Colonic mucosa (tissue), 4 donors: Measurements from ENCODE around the gene ANKRD12. TPM values are rescaled to one million over a fixed set of nuclear protein-coding genes. Genes with fewer than 3 reads are reported as not detected.

ENCODE experiments used
- DNase-seq: peaks from one replicate; pipeline ENCODE4 v3.0.0-alpha.2; 2020
- H3K27ac ChIP-seq: fragments of 200-600 bp; one replicate; pipeline ENCODE4 v1.8.0; 2021
- H3K27me3 ChIP-seq: fragments of 200-600 bp; one replicate; pipeline ENCODE4 v1.8.0; 2021
- H3K36me3 ChIP-seq: fragments of 200-600 bp; one replicate; pipeline ENCODE4 v1.8.0; 2021
- H3K4me1 ChIP-seq: fragments of 200-600 bp; one replicate; pipeline ENCODE4 v1.8.0; 2021; ENCODE audit warnings: mild to moderate bottlenecking
- H3K4me3 ChIP-seq: fragments of 200-600 bp; one replicate; pipeline ENCODE4 v1.8.0; 2021
- H3K9ac ChIP-seq, 2 donors: one replicate each; pipeline ENCODE4 v1.7.0; 2013; ENCODE audit warnings: control low read depth in 2 of 2, low read depth in 2 of 2, low read length in 2 of 2
- H3K9me3 ChIP-seq: fragments of 200-600 bp; one replicate; pipeline ENCODE4 v1.8.0; 2021
- intact Hi-C: fragments of 100-400 bp; cut with DNase I; formaldehyde crosslinking; loops from one replicate; pipeline ENCODE4 v1.14.1; 2022
- total RNA-seq, 2 donors: library from RNA; stranded (reverse); fragmentation: NEBNext Ultra II Directional in 1 of 2; extraction: Animal tissue kit (Norgen Biotek cat#: 25700) in 1 of 2; gene quantifications; one replicate each; pipeline ENCODE4 v1.2.1, GENCODE V29; 2021
- TF ChIP-seq, protein P1 (sequence below): fragments of 200-600 bp; IDR thresholded peaks from one replicate; pipeline ENCODE4 v1.8.0; 2022; ENCODE audit warnings: antibody characterized with exemption, mild to moderate bottlenecking
- donor health status: healthy.
- donor health status: DM: no; HTN: no; CAD: no.
- donor health status: DM: no; HTN: no; CAD: no.

Gene ANKRD12
- total RNA-seq, 2 donors from 2014 or later, result 27.9 to 55.7 TPM

DNA sequence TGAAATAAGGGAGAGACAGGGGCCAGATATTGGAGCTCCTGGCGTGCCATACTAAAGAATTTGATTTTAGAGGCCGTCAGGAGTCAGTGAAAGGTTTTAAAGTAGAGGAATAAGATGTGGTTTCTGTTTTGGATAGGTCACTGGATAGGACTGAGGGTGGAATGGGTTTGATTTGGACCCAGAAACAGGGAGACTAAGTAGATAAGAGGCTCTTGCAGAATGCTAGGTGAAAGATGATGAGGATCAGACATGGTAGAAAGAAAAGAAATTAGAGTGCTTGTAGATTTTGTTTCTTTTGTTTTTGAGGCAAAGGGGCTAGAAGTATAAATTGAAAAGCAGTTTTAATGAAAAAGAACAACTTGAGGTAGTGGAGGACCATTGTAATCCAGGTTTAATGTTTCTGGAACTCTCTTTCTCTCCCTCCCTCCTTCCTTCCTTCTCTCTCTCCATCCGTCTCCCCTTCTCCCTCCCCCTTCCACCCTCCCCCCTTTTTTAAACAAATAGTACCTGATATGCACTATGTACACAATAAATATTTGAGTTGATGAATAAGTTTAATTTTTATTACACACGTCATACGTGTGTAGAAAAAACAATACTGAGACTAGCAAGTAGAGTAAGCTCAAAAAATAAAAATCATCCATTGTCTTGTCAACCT lies 32.2 kb upstream of the ANKRD12 start:
- intact Hi-C loops, result loop anchor here (5.0 kb wide), 1 partner anchor 33 kb away; the partner anchor contains the start of gene ANKRD12
- no peak for DNase-seq
- H3K27me3 ChIP-seq, result no peaks in the 10 kb centered on the region
- H3K4me3 ChIP-seq, result peak overlapping the region; percentile 54
- no peaks in the 10 kb centered on the region for H3K9me3 ChIP-seq
- TF ChIP-seq, protein P1, sequence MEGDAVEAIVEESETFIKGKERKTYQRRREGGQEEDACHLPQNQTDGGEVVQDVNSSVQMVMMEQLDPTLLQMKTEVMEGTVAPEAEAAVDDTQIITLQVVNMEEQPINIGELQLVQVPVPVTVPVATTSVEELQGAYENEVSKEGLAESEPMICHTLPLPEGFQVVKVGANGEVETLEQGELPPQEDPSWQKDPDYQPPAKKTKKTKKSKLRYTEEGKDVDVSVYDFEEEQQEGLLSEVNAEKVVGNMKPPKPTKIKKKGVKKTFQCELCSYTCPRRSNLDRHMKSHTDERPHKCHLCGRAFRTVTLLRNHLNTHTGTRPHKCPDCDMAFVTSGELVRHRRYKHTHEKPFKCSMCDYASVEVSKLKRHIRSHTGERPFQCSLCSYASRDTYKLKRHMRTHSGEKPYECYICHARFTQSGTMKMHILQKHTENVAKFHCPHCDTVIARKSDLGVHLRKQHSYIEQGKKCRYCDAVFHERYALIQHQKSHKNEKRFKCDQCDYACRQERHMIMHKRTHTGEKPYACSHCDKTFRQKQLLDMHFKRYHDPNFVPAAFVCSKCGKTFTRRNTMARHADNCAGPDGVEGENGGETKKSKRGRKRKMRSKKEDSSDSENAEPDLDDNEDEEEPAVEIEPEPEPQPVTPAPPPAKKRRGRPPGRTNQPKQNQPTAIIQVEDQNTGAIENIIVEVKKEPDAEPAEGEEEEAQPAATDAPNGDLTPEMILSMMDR, result no peak
- H3K27ac ChIP-seq, result peak overlapping the region; percentile 94
- no peaks in the 10 kb centered on the region for H3K36me3 ChIP-seq
- H3K4me1 ChIP-seq, result peaks cover 15% of the 10 kb centered on the region
- peak overlapping the region; percentile 65 to 97 for H3K9ac ChIP-seq

DNA sequence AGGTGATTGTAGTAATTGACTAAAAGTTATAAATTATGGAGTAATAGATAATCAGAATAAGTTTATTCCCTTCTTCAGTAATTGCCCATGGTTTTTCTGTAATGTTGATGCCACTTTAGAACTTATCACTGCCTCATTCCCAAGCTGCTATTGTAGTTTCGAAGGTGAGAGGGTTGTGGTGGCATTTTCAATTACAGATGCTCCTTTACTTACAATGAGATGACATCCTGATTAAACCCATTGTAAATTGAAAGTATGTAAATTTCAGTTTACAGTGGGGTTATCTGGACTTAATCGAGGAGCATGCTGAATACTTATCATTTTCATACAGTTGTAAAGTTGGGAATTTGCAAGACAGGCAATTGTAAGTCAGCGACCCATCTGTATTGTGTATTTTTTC lies 31.2 kb upstream of the ANKRD12 start:
- intact Hi-C loops, result no loop called here
- no peaks in the 10 kb centered on the region for H3K9me3 ChIP-seq
- no peaks in the 10 kb centered on the region for H3K36me3 ChIP-seq
- H3K27ac ChIP-seq, result no peak overlapping the region
- H3K4me3 ChIP-seq, result no peak overlapping the region
- peaks cover 18% of the 10 kb centered on the region for H3K4me1 ChIP-seq
- no peak for DNase-seq
- H3K27me3 ChIP-seq, result no peaks in the 10 kb centered on the region
- TF ChIP-seq, protein P1, result no peak
- peak overlapping the region in 1 of 2 donors; percentile 97 for H3K9ac ChIP-seq

DNA sequence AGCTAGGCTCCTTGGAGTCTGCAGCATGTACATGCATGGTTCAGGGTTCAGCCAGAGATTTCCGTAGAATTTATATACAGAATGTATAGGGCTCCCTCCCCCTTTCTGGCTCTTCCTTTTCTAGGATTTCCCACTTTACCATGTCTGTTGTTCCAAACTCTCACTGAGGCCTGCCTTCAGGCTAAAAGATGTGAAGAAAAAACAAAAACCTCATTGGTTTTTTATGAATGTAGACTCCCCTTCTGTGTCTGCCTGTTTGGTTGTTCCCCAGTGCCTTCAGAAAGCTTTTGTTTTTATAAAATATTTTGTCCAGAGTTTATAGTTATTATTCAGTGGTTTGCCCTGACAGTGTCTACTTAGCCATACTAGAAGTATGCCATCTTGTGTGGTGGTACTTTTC lies 30.5 kb upstream of the ANKRD12 start:
- Histone ChIP-seq H3K36me3 (no peaks in the 10 kb centered on the region), H3K9me3 (no peaks in the 10 kb centered on the region), H3K27ac (peak overlapping the region; percentile 21), H3K9ac (peak overlapping the region in 1 of 2 donors; percentile 97), H3K4me1 (peaks cover 20% of the 10 kb centered on the region), H3K27me3 (no peaks in the 10 kb centered on the region), H3K4me3 (no peak overlapping the region)
- intact Hi-C loops, result no loop called here
- no peak for DNase-seq
- TF ChIP-seq, protein P1, result no peak

DNA sequence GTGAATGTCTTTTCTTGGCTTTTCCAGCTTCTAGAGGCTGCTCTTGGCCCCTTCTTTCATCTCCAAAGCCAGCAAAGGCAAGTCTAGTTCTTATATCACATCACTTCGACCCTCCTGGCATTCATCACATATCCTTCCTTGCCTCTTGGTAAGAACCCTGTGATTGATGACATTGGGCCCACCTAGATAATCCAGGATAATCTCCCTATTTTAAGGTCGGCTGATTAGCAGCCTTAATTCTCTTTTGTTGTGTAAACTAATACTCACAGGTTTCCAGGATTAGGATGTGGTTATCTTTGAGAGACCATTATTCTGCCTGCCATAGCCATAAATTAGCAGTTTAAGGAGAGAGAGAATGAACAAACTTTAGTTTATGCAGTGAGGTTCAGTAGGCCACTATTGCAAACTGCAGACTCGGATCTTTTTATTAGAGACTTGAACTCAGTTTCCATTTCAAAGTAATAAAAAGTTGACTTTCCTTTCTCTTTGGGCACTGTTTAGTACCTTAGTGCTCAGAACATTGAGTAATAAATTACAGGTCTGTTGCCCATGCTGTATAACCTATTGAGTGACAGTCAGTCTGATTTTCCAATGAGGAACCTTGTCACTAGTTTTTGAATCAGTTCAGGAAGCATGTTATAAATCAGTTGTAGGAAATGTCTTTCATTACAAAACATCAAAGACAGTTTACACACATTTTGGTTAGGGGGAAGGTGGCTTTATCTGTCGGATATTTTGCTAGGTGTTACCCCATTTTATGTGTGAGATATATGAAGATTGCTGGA lies 29.6 kb upstream of the ANKRD12 start:
- no peaks in the 10 kb centered on the region for H3K9me3 ChIP-seq
- no peak overlapping the region for H3K4me3 ChIP-seq
- H3K4me1 ChIP-seq, result peaks cover 20% of the 10 kb centered on the region
- H3K9ac ChIP-seq, result no peak overlapping the region
- DNase-seq, result no peak
- no peaks in the 10 kb centered on the region for H3K36me3 ChIP-seq
- H3K27me3 ChIP-seq, result no peaks in the 10 kb centered on the region
- intact Hi-C loops, result no loop called here
- peak overlapping the region; percentile 21 for H3K27ac ChIP-seq
- TF ChIP-seq, protein P1, result no peak

DNA sequence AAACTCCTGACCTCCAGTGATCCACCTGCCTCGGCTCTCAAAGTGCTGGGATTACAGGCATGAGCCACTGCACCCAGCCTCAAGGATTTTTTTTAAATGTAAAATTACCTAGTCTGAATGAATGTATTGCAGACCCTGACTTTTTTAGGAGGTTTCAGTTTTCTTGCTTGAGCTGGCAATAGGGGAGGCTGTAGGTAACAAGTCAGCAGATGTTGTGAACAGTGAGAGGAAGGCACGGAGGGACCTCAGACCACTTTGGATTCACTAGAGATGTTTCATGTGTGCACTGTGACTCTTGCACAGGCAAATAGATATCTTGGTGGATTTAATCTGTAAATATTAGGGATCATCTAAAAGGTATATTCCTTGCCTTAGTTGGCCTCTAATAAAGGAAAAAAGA lies 27.7 kb upstream of the ANKRD12 start:
- Histone ChIP-seq H3K9me3 (no peaks in the 10 kb centered on the region), H3K4me3 (no peak overlapping the region), H3K4me1 (peaks cover 32% of the 10 kb centered on the region), H3K9ac (no peak overlapping the region), H3K27me3 (no peaks in the 10 kb centered on the region), H3K27ac (no peak overlapping the region), H3K36me3 (no peaks in the 10 kb centered on the region)
- intact Hi-C loops, result no loop called here
- DNase-seq, result no peak
- TF ChIP-seq, protein P1, result no peak
